GM21360 (cell line): ENCODE results near the gene SSMEM1.
"Not testable (repeated sequence)": the region's sequence is repeated elsewhere in the genome, so short reads cannot be mapped to it uniquely, and the experiment has no call there.

Experiments
- ATAC-seq: cut with Tn5 transposase; IDR thresholded peaks from one replicate; pipeline ENCODE4 v1.9.1; 2021; ENCODE audit warnings: mild to moderate bottlenecking, moderate library complexity; ENCODE audit not compliant: unreplicated experiment

Gene SSMEM1

GRCh38 chr7:130210181-130210935 is 2.7 kb downstream of the SSMEM1 start:
- ATAC-seq, result no peak

DNA sequence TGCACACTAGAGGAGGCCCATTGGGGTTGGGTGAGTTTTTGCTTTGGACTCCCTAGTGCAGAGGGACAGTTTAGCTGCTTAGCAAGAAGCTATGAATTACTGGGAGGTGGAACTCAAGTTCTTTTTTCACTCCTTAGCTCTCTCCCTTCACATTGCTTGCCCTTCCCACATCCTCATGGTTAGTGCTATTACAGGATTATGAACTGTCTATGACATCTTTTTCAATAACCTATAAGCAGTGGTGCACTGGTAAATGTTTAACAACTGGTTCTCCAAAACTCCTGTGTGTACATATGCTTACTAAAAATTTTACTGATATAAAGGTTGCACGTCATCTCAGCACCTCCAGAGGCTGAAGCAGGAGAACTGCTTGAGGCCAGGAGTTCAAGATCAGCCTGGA is 6.2 kb downstream of the SSMEM1 start:
- ATAC-seq, result no peak

DNA sequence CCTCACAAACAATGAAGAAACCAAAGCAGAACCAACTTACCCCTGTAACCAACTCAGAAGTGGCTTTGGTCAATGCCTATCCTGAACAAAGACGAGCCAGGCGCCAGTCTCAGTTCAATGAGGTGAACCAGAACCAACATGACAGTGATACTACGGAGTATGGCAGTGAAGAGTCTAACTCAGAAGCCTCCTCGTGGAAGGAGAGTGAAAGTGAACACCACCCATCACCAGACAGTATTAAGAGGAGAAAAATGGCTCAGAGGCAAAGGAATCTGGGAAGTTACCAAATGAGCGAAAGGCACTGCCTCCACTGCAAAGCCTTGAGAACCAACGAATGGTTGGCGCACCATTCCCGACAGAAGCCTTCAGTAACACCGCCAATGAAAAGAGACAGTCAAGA is 8.4 kb downstream of the SSMEM1 start:
- no peak for ATAC-seq

GRCh38 chr7:130216750-130217149 is 9.1 kb downstream of the SSMEM1 start:
- ATAC-seq, result no peak

DNA sequence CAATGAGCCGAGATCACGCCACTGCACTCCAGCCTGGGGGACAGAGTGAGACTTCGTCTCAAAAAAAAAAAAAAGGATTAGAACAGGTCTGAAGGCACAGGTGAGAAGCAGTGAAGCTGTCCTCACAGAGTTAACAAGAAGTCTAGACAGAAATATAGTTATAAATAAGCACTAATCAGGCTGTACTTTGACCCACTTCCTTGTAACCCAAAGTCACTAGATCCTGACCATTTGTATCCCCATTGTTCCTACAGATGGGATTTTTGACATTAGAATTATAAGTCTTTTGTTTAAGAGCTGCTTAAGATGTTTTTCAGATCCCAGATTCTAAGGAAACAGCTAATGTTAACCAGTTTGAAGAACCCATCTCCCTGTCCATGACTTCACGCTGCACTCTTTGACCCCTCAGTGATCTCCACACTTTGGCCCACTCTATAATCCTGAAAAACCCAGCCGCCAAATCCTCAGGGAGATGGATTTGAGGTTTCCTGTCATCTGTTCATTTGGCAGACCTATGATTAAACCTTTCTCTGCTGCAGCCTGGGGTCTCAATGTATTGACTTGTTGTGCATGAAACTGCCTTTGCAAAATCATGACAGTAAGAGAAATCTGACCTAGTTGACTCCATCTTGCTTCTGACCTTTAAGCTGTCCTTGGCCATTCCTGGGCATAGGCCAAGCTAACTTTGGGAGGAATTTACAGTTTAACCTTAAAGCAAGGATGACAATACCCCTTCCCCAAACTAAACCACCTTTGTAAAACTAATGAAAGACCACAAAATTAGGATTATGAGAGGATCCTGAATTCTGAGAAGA is 11.4 kb downstream of the SSMEM1 start:
- ATAC-seq, result no peak

GRCh38 chr7:130219871-130220270 is 12.2 kb downstream of the SSMEM1 start:
- ATAC-seq, result no peak

DNA sequence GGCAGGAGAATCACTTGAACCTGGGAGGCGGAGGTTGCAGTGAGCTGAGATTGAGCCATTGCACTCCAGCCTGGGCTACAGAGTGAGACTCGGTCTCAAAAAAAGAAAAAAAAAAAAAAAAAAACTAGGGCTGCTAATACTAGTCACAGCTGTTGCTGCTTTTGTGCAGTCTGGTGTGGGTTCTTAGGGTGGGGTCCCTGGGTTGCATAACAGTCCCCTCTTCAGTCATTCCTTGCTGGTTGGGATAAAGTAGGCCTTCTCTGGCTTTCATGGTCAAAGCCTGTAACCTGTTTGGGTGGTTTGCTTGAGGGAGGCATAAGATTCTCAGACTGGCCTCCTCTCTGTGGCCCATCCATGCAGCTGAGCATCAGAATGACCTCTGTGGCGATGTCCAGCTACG is 14.1 kb downstream of the SSMEM1 start:
- ATAC-seq, result no peak

- ATAC-seq, result no peak
Observed at GRCh38 chr7:130223646-130224045, 16.0 kb downstream of the SSMEM1 start.

- no peak for ATAC-seq
Observed at GRCh38 chr7:130224210-130224609, 16.6 kb downstream of the SSMEM1 start.

GRCh38 chr7:130224923-130225322 is 17.3 kb downstream of the SSMEM1 start:
- not testable (repeated sequence) for ATAC-seq

- no peak for ATAC-seq
Observed at GRCh38 chr7:130226333-130226732, 18.7 kb downstream of the SSMEM1 start.

GRCh38 chr7:130227883-130228575 is 20.4 kb downstream of the SSMEM1 start:
- ATAC-seq, result no peak

DNA sequence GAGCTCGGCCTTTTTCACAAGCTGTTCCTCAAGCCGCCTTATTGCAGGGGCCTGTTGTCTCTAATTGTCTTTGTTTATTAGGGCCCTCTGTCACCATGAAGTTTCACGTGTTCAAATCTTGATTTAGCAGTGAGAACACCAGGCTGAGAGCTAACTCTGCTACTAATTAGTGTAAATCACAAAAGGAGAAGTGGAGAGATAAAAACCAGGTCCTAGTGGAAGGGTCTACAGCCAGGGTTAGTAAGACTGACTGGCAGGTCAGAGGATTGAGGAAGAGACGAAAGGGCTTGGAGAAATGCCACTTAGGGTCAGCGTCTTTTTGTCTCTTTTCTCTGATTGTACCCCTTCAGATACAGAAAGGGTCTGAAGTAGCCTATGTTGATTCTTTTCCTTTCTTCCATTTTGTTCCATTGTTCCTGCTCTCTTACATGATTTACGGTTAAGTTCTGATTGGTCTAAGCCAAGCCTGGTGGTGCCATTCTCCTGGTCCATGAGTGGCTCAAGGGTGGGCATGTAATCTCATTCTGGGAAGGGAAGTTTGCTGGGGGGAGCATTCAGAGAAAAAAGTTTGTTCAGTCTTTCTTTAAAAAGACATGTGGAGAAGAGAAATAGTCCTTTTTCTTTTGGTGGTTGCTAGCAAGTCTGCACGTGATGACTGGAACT is 21.3 kb downstream of the SSMEM1 start:
- ATAC-seq, result no peak

DNA sequence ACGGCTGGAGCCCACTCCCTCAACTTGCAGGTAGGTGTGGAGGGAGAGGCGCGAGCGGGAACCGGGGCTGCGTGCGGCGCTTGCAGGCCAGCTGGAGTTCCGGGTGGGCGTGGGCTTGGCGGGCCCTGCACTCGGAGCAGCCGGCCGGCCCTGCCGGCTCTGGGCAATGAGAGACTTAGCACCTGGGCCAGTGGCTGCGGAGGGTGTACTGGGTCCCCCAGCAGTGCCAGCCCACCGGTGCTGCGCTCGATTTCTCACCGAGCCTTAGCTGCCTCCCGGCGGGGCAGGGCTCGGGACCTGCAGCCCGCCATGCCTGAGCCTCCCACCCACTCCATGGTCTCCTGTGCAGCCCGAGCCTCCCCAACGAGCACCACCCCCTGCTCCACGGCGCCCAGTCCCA is 22.3 kb downstream of the SSMEM1 start:
- not testable (repeated sequence) for ATAC-seq

GRCh38 chr7:130231792-130232191 is 24.1 kb downstream of the SSMEM1 start:
- ATAC-seq, result no peak

- ATAC-seq, result no peak
Observed at GRCh38 chr7:130232209-130232608, 24.5 kb downstream of the SSMEM1 start.

- no peak for ATAC-seq
Observed at GRCh38 chr7:130234078-130234477, 26.4 kb downstream of the SSMEM1 start.

GRCh38 chr7:130236361-130236760 is 28.7 kb downstream of the SSMEM1 start:
- ATAC-seq, result not testable (repeated sequence)

DNA sequence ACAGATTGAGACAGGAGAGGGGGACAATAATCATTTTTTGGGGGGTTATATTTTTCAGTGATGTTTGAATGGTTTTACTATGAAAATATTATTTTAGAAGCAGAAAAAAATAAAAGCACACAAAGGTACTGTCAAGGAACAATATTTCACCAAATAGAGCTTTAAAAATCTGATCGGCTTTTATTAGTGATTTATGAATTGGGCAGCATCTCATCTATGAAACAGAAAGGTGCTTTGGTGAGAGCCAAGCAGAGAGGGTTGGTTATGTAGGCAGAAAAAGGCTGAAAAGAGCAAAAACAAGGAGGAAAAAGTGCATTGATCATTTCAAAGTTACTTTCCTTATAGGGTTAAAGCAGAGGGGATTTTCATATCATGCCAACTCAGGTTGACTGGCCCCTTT is 32.6 kb downstream of the SSMEM1 start:
- ATAC-seq, result no peak

- peak; percentile 59 for ATAC-seq
Observed at GRCh38 chr7:130242198-130243014, 34.7 kb downstream of the SSMEM1 start.
